Measurements from ENCODE around the gene C10orf71. TPM values are rescaled to one million over a fixed set of nuclear protein-coding genes. Genes with fewer than 3 reads are reported as not detected.

C10orf71 gene
- total RNA-seq, 1 experiment from 2014 or later, result not detected

DNA sequence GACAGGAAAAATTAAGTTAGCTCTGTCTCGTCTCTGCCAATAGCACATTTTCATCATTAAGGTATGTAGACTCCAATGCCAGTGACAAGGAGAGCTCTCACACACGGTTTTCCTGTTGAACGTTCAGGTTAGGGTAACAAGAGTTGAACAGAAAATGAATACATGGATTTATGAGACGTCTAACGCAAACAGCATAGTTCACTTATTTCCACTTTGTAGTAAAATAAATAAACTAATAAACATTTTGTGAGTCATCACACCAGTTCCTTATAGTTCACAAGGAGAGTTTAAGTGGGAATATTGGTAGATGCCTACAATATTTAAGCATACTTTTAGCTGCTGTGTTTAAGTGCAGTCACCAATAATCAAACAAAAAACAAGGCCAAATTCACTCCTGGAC, 75.8 kb downstream of the C10orf71 start:
- no peaks in the 10 kb centered on the region for H3K36me3 ChIP-seq (ENCODE audit: control insufficient read depth in 1 of 2, insufficient read depth in 2 of 2, low read length in 2 of 2)
- no peak for DNase-seq (ENCODE audit: low read depth, low spot score)
- H3K4me3 ChIP-seq (replicated peaks in 1 of 2; ENCODE audit: low read depth in 1 of 2, low read length in 2 of 2), result no peak overlapping the region
- no peak overlapping the region for H3K4me2 ChIP-seq (ENCODE audit: low read length)
- POLR2A ChIA-PET, result no interaction called here
- no TSS peak for BruUV-seq (replicated peaks)
- H3K4me1 ChIP-seq (ENCODE audit: control insufficient read depth in 1 of 2, insufficient read depth in 2 of 2, low read length in 2 of 2), result no peaks in the 10 kb centered on the region
- H3K27ac ChIP-seq (ENCODE audit: low read depth, low read length), result no peak overlapping the region
- intact Hi-C loops (cut with micrococcal nuclease), result no loop called here
- TF ChIP-seq ZNF274 (IDR thresholded peaks at IDR 0.05; ENCODE audit: low read depth, low read length) (no peak), SRF (IDR thresholded peaks at IDR 0.05; ENCODE audit: low read depth) (no peak), RAD21 (IDR thresholded peaks at IDR 0.05; ENCODE audit: low read depth) (no peak), EZH2 (IDR thresholded peaks at IDR 0.05) (no peak), TCF7L2 (IDR thresholded peaks at IDR 0.05; ENCODE audit: borderline replicate concordance, extremely low read depth, insufficient read depth, insufficient read length) (no peak), CEBPB (IDR thresholded peaks at IDR 0.05; ENCODE audit: low read depth) (no peak), EGR1 (IDR thresholded peaks at IDR 0.05; ENCODE audit: low read depth) (no peak), YY1 (IDR thresholded peaks at IDR 0.05; ENCODE audit: extremely low read depth, insufficient replicate concordance, low read depth, low read length) (no peak), FOSL1 (IDR thresholded peaks at IDR 0.05; ENCODE audit: low read depth) (no peak), JUND (IDR thresholded peaks at IDR 0.05) (no peak), POLR2A (IDR thresholded peaks at IDR 0.05; ENCODE audit: borderline replicate concordance, extremely low read depth, insufficient read depth, insufficient read length) (no peak), SIN3A (IDR thresholded peaks at IDR 0.05; ENCODE audit: low read depth) (no peak), ELF1 (IDR thresholded peaks at IDR 0.05; ENCODE audit: borderline replicate concordance, low read depth) (no peak)
- TF ChIP-seq, protein P1, sequence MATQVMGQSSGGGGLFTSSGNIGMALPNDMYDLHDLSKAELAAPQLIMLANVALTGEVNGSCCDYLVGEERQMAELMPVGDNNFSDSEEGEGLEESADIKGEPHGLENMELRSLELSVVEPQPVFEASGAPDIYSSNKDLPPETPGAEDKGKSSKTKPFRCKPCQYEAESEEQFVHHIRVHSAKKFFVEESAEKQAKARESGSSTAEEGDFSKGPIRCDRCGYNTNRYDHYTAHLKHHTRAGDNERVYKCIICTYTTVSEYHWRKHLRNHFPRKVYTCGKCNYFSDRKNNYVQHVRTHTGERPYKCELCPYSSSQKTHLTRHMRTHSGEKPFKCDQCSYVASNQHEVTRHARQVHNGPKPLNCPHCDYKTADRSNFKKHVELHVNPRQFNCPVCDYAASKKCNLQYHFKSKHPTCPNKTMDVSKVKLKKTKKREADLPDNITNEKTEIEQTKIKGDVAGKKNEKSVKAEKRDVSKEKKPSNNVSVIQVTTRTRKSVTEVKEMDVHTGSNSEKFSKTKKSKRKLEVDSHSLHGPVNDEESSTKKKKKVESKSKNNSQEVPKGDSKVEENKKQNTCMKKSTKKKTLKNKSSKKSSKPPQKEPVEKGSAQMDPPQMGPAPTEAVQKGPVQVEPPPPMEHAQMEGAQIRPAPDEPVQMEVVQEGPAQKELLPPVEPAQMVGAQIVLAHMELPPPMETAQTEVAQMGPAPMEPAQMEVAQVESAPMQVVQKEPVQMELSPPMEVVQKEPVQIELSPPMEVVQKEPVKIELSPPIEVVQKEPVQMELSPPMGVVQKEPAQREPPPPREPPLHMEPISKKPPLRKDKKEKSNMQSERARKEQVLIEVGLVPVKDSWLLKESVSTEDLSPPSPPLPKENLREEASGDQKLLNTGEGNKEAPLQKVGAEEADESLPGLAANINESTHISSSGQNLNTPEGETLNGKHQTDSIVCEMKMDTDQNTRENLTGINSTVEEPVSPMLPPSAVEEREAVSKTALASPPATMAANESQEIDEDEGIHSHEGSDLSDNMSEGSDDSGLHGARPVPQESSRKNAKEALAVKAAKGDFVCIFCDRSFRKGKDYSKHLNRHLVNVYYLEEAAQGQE (IDR thresholded peaks at IDR 0.05; ENCODE audit: low read depth), result no peak
- TF ChIP-seq, protein P2, sequence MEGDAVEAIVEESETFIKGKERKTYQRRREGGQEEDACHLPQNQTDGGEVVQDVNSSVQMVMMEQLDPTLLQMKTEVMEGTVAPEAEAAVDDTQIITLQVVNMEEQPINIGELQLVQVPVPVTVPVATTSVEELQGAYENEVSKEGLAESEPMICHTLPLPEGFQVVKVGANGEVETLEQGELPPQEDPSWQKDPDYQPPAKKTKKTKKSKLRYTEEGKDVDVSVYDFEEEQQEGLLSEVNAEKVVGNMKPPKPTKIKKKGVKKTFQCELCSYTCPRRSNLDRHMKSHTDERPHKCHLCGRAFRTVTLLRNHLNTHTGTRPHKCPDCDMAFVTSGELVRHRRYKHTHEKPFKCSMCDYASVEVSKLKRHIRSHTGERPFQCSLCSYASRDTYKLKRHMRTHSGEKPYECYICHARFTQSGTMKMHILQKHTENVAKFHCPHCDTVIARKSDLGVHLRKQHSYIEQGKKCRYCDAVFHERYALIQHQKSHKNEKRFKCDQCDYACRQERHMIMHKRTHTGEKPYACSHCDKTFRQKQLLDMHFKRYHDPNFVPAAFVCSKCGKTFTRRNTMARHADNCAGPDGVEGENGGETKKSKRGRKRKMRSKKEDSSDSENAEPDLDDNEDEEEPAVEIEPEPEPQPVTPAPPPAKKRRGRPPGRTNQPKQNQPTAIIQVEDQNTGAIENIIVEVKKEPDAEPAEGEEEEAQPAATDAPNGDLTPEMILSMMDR (IDR thresholded peaks at IDR 0.05 in 2 of 3, conservative IDR thresholded peaks at IDR 0.05 in 1 of 3; ENCODE audit: borderline replicate concordance in 1 of 3, insufficient read depth in 1 of 3, low read depth in 2 of 3, low read length in 2 of 3), result no peak
- no peaks in the 10 kb centered on the region for H3K9me3 ChIP-seq (ENCODE audit: control insufficient read depth in 1 of 2, insufficient read depth in 1 of 2, low read depth in 1 of 2, low read length in 2 of 2)
- CTCF ChIA-PET, result interaction anchor here (1.2 kb wide), 1 partner anchor 33 kb away, joined by 3 read pairs; no protein-coding TSS in a partner anchor
- H3K9me2 ChIP-seq (ENCODE audit: insufficient read depth), result no peaks in the 10 kb centered on the region
- H3K79me2 ChIP-seq (ENCODE audit: insufficient read depth, low read length), result no peaks in the 10 kb centered on the region
- no peak for ATAC-seq
- H3K27me3 ChIP-seq (ENCODE audit: insufficient read depth, low read length), result peaks cover 26% of the 10 kb centered on the region
- RAD21 ChIA-PET (ENCODE audit: low non-redundant PET in 1 of 2, low total read pairs in 2 of 2, uncharacterized antibody in 2 of 2, unreplicated experiment in 2 of 2), result no interaction called here
- H2AFZ ChIP-seq (ENCODE audit: low read depth, low read length, poor library complexity, severe bottlenecking), result no peak overlapping the region
- H4K20me1 ChIP-seq (ENCODE audit: insufficient read depth), result no peaks in the 10 kb centered on the region
- no peak overlapping the region for H3K9ac ChIP-seq (ENCODE audit: low read length)

All from HCT116 (cell line).